ENCODE measurements around the gene ADGRE3. TPM values are rescaled to one million over a fixed set of nuclear protein-coding genes. Genes with fewer than 3 reads are reported as not detected.

ADGRE3 gene
- total and polyA plus RNA-seq, 2 of the 4 experiments (the other 2 are of a cell fraction) = not detected

- H3K9me1 ChIP-seq (ENCODE audit: insufficient read depth, low read length) = no peaks in the 10 kb centered on the region
- no peak overlapping the region for H3K18ac ChIP-seq (ENCODE audit: low read depth, low read length)
- POLR2A ChIA-PET (ENCODE audit: unreplicated experiment) = no interaction called here
- no peak overlapping the region for H2AK5ac ChIP-seq (ENCODE audit: low read depth, low read length)
- H2BK15ac ChIP-seq (ENCODE audit: low read depth, low read length) = no peak overlapping the region
- H4K20me1 ChIP-seq (ENCODE audit: insufficient read depth, low read length) = no peaks in the 10 kb centered on the region
- H2AK9ac ChIP-seq (replicated peaks; ENCODE audit: low read depth, low read length, poor library complexity) = no peak overlapping the region
- in situ Hi-C loops (cut with MboI; ENCODE audit: low sequenced_read_pairs) = no loop called here
- no peak overlapping the region for H3K27ac ChIP-seq (ENCODE audit: insufficient read depth, low read length)
- no peak overlapping the region for H3K56ac ChIP-seq (ENCODE audit: extremely low read depth, insufficient read depth, low read length)
- dilution Hi-C loops (cut with HindIII; ENCODE audit: low sequenced_read_pairs, unreplicated experiment) = no loop called here
- no peak overlapping the region for H3K4me2 ChIP-seq (ENCODE audit: low read depth, low read length)
- no peak for DNase-seq
- BruUV-seq (replicated peaks) = no TSS peak
- WGBS, 2 experiments (ENCODE audit: extremely low coverage in 2 of 2, insufficient read length in 1 of 2) = 86% methylated on average over 1 of the region's 9 CpGs; no CpG with 5 or more reads in 1 of the 2 experiments
- no peak overlapping the region for H3K14ac ChIP-seq (replicated peaks; ENCODE audit: low read depth, low read length)
- no peak overlapping the region for H4K91ac ChIP-seq (ENCODE audit: insufficient read depth, low read depth, low read length)
- no peak for ATAC-seq (ENCODE audit: low read depth)
- CTCF ChIA-PET = interaction anchor here (0.6 kb wide), 1 partner anchor 11 kb away, joined by 3 read pairs; no protein-coding TSS in a partner anchor
- H2AFZ ChIP-seq (replicated peaks; ENCODE audit: low read length, poor library complexity) = no peak overlapping the region
- no peak overlapping the region for H2BK5ac ChIP-seq (ENCODE audit: low read depth, low read length, poor library complexity, severe bottlenecking)
- H3K4me3 ChIP-seq (ENCODE audit: insufficient read depth, low read depth, low read length) = no peak overlapping the region
- H3K79me1 ChIP-seq (ENCODE audit: low read depth in 1 of 2, low read length in 2 of 2) = no peaks in the 10 kb centered on the region
- H2BK20ac ChIP-seq (ENCODE audit: low read depth, low read length) = no peak overlapping the region
- H3K9me3 ChIP-seq (ENCODE audit: control insufficient read depth, insufficient read depth, low read length) = 0 out of 2 replicates have a peak, but pooled peaks cover 1% of the 10 kb centered on the region
- H3K27me3 ChIP-seq (ENCODE audit: control insufficient read depth, insufficient read depth, low read length) = no peaks in the 10 kb centered on the region
- H3K23ac ChIP-seq (ENCODE audit: low read depth, low read length) = no peak overlapping the region
- no peak overlapping the region for H3K4ac ChIP-seq (ENCODE audit: low read depth, low read length)
- H4K8ac ChIP-seq (ENCODE audit: low read depth in 2 of 2, low read length in 2 of 2) = no peak overlapping the region
- no peak overlapping the region for H2BK120ac ChIP-seq (ENCODE audit: low read depth, low read length)
- no peaks in the 10 kb centered on the region for H3K36me3 ChIP-seq (ENCODE audit: control insufficient read depth, insufficient read depth, low read length)
- H3K4me1 ChIP-seq (ENCODE audit: control insufficient read depth, insufficient read depth, low read length) = no peaks in the 10 kb centered on the region
- intact Hi-C loops (cut with micrococcal nuclease) = no loop called here
- no peak for TF ChIP-seq MAFK (IDR thresholded peaks at IDR 0.05; ENCODE audit: low read depth, low read length)
- TF ChIP-seq MAZ (IDR thresholded peaks at IDR 0.05; ENCODE audit: borderline replicate concordance, low read depth, low read length) = no peak
- no peak overlapping the region for H4K5ac ChIP-seq (ENCODE audit: low read depth, low read length)
- no peak overlapping the region for H3K9ac ChIP-seq (ENCODE audit: low read depth, low read length)
Measured at GRCh38 chr19:14606627-14607026, 68.0 kb downstream of the ADGRE3 start.
